ENCODE results near the gene ERG.

- TF ChIP-seq POLR2A (IDR thresholded peaks at IDR 0.05): no peak
- TF ChIP-seq, protein P1, sequence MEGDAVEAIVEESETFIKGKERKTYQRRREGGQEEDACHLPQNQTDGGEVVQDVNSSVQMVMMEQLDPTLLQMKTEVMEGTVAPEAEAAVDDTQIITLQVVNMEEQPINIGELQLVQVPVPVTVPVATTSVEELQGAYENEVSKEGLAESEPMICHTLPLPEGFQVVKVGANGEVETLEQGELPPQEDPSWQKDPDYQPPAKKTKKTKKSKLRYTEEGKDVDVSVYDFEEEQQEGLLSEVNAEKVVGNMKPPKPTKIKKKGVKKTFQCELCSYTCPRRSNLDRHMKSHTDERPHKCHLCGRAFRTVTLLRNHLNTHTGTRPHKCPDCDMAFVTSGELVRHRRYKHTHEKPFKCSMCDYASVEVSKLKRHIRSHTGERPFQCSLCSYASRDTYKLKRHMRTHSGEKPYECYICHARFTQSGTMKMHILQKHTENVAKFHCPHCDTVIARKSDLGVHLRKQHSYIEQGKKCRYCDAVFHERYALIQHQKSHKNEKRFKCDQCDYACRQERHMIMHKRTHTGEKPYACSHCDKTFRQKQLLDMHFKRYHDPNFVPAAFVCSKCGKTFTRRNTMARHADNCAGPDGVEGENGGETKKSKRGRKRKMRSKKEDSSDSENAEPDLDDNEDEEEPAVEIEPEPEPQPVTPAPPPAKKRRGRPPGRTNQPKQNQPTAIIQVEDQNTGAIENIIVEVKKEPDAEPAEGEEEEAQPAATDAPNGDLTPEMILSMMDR (IDR thresholded peaks at IDR 0.05): no peak
Measured at GRCh38 chr21:38349111-38349746, 149.0 kb downstream of the ERG start.

Data from testis (tissue), 2 donors.